Esophagus squamous epithelium (tissue), 5 donors: Measurements from ENCODE around the gene EIF4EBP2. TPM values are rescaled to one million over a fixed set of nuclear protein-coding genes. Genes with fewer than 3 reads are reported as not detected.

Experiments used
- DNase-seq: peaks from one replicate; lab custom pipeline; 2025; lab: John Stamatoyannopoulos, UW
- H3K27ac ChIP-seq, 4 donors: fragments of 200-600 bp; sonication (generic); one replicate each; pipeline ENCODE4 v1.5.1; 2016 to 2019; ENCODE audit warnings: mild to moderate bottlenecking in 1 of 4
- H3K27me3 ChIP-seq, 4 donors: fragments of 200-600 bp; sonication (generic); 1 replicate in 3 of 4; 2 replicates in 1 of 4; pipeline versions ENCODE4 v1.5.1 to v1.6.0; 2017 to 2021; ENCODE audit warnings: antibody characterized with exemption in 1 of 4
- H3K36me3 ChIP-seq, 3 donors: fragments of 200-600 bp; sonication (generic); one replicate each; pipeline ENCODE4 v1.5.1; 2016 to 2019
- H3K4me1 ChIP-seq, 3 donors: fragments of 200-600 bp; sonication (generic); one replicate each; pipeline ENCODE4 v1.5.1; 2017 to 2019
- H3K4me3 ChIP-seq, 4 donors: fragments of 200-600 bp; sonication (generic); 1 replicate in 3 of 4; 2 replicates in 1 of 4; pipeline ENCODE4 v1.5.1; 2016 to 2019; ENCODE audit warnings: mild to moderate bottlenecking in 2 of 4, moderate library complexity in 1 of 4
- H3K9me3 ChIP-seq, 3 donors: fragments of 200-600 bp; sonication (generic); one replicate each; pipeline ENCODE4 v1.5.1; 2016 to 2019
- CTCF ChIP-seq, 6 experiments: fragments of 450-650 bp in 4 of 6; fragments of 200-600 bp in 2 of 6; sonication (generic) in 2 of 6; IDR thresholded peaks; one replicate each; pipeline ENCODE4 v1.5.1; 2016 to 2019; ENCODE audit warnings: antibody characterized with exemption in 6 of 6, mild to moderate bottlenecking in 4 of 6, moderate library complexity in 4 of 6
- POLR2A ChIP-seq, 4 donors: fragments of 450-650 bp; IDR thresholded peaks; one replicate each; pipeline ENCODE4 v1.6.1; 2017; ENCODE audit warnings: antibody characterized with exemption in 4 of 4, mild to moderate bottlenecking in 4 of 4, moderate library complexity in 3 of 4
- WGBS, 2 donors: methylation state at CpG; one replicate each; pipeline ENCODE4 v1.1.5; 2018; 5-methylcytosine and 5-hydroxymethylcytosine counted together
- intact Hi-C: fragments of 100-400 bp; cut with DNase I; formaldehyde crosslinking; loops from one replicate; pipeline ENCODE4 v1.15.0; 2022
- total RNA-seq, 4 donors: library from RNA; depleted of rRNA; stranded (reverse); fragments of >200 nt; gene quantifications; one replicate each; pipeline ENCODE4 v1.1.0, GENCODE V29; 2016
- donor health status: DM: yes; HTN: yes; CAD: no.

The EIF4EBP2 gene
- total RNA-seq, 4 donors from 2014 or later: 34.5 to 57.2 (median 43.2) TPM

- DNase-seq: no peak
- Histone ChIP-seq H3K36me3 (no peaks in the 10 kb centered on the region), H3K27me3 (peaks cover 0 to 34% (median 0%) of the 10 kb centered on the region in 4 donors), H3K4me1 (peaks cover 25 to 47% (median 32%) of the 10 kb centered on the region in 3 donors), H3K4me3 (no peak overlapping the region), H3K9me3 (no peaks in the 10 kb centered on the region), H3K27ac (peak overlapping the region in 2 of 4 donors; percentile 7 to 30)
- 5 to 14% methylated on average over 1 to 2 of the region's 4 CpGs for WGBS, 2 donors
- intact Hi-C loops: loop anchor here (5.0 kb wide), 1 partner anchor 75 kb away; no protein-coding TSS in a partner anchor
- TF ChIP-seq POLR2A (IDR thresholded peaks at IDR 0.05) (no peak), CTCF (IDR thresholded peaks at IDR 0.05) (no peak)
Measured at GRCh38 chr10:70462349-70462984, 58.5 kb downstream of the EIF4EBP2 start.

GRCh38 chr10:70465278-70465677, 61.3 kb downstream of the EIF4EBP2 start:
- Histone ChIP-seq H3K27ac (no peak overlapping the region), H3K4me1 (peaks cover 15 to 25% (median 23%) of the 10 kb centered on the region in 3 donors), H3K4me3 (no peak overlapping the region), H3K9me3 (no peaks in the 10 kb centered on the region), H3K27me3 (peaks cover 0 to 13% (median 0%) of the 10 kb centered on the region in 4 donors), H3K36me3 (no peaks in the 10 kb centered on the region)
- intact Hi-C loops: no loop called here
- TF ChIP-seq POLR2A (IDR thresholded peaks at IDR 0.05) (no peak), CTCF (IDR thresholded peaks at IDR 0.05) (no peak)
- 92 to 96% methylated on average over 3 of the region's 4 CpGs for WGBS, 2 donors
- no peak for DNase-seq

GRCh38 chr10:70465832-70466231, 61.9 kb downstream of the EIF4EBP2 start:
- DNase-seq: no peak
- WGBS, 2 donors: 73 to 82% methylated on average over 2 of the region's 2 CpGs
- intact Hi-C loops: no loop called here
- no peaks in the 10 kb centered on the region for H3K9me3 ChIP-seq
- TF ChIP-seq CTCF (IDR thresholded peaks at IDR 0.05): no peak
- TF ChIP-seq POLR2A (IDR thresholded peaks at IDR 0.05): no peak
- H3K27me3 ChIP-seq: peaks cover 0 to 13% (median 0%) of the 10 kb centered on the region in 4 donors
- H3K4me3 ChIP-seq: no peak overlapping the region
- H3K4me1 ChIP-seq: peaks cover 15 to 25% (median 23%) of the 10 kb centered on the region in 3 donors
- no peak overlapping the region for H3K27ac ChIP-seq
- H3K36me3 ChIP-seq: no peaks in the 10 kb centered on the region

- Histone ChIP-seq H3K4me3 (no peak overlapping the region), H3K36me3 (no peaks in the 10 kb centered on the region), H3K4me1 (peaks cover 10 to 17% (median 16%) of the 10 kb centered on the region in 3 donors), H3K27me3 (peaks cover 0 to 13% (median 0%) of the 10 kb centered on the region in 4 donors), H3K27ac (no peak overlapping the region), H3K9me3 (no peaks in the 10 kb centered on the region)
- intact Hi-C loops: no loop called here
- no peak for DNase-seq
- 100% methylated on average over 2 of the region's 3 CpGs; no CpG with 5 or more reads in 1 of the 2 donors for WGBS, 2 donors
- TF ChIP-seq CTCF (IDR thresholded peaks at IDR 0.05): no peak
- TF ChIP-seq POLR2A (IDR thresholded peaks at IDR 0.05): no peak
Measured at GRCh38 chr10:70466951-70467350, 63.0 kb downstream of the EIF4EBP2 start.

DNA sequence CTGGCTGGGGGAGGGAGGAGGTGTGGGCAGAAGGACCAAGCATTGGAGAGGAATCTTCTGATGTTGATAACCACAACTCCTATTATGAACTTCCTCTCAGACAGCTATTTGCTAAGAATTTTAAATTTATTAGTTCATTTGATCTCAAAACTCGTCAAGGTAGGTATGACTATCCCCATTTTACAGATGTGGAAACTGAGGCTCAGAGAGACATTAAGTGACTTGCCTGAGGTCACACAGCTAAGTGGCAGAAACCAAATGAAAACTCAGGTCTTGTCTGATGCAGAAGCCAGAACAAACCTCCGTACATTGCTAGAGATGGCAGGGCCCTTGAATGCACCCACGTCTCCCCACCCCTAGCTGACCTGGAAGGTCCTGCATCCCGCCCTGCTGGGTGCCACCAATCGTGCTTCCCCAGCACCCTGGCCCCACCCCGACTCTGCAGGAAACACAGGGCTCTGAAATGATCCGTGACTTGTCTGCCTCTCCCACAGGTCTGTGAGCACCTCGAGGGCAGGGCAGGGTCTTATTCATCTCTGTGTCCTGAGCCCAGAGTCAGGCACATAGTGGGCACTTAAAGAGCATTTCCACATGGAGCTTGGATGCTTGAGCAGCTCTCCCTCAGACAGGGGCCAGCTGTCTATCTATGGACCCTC, 69.0 kb downstream of the EIF4EBP2 start:
- peaks cover 0 to 6% (median 0%) of the 10 kb centered on the region in 4 donors for H3K27me3 ChIP-seq
- H3K4me3 ChIP-seq: no peak overlapping the region
- no peaks in the 10 kb centered on the region for H3K36me3 ChIP-seq
- DNase-seq: no peak
- intact Hi-C loops: no loop called here
- H3K4me1 ChIP-seq: peaks cover 7 to 52% (median 19%) of the 10 kb centered on the region in 3 donors
- no peak overlapping the region for H3K27ac ChIP-seq
- TF ChIP-seq CTCF (IDR thresholded peaks at IDR 0.05) (no peak), POLR2A (IDR thresholded peaks at IDR 0.05) (no peak)
- WGBS, 2 donors: 48 to 65% methylated on average over 6 to 8 of the region's 8 CpGs
- H3K9me3 ChIP-seq: no peaks in the 10 kb centered on the region
